MCF 10A (cell line): ENCODE results near the gene HAS3. TPM values are rescaled to one million over a fixed set of nuclear protein-coding genes. Genes with fewer than 3 reads are reported as not detected.

Source experiments
- BruUV-seq: library from RNA; stranded (reverse); fragments of 400-500 nt; replicated peaks from 2 replicates; lab custom pipeline; 2021; lab: Mats Ljungman, UMichigan
- CTCF ChIA-PET: fragments of 300-600 bp; sonication (Branson Sonifier 250); formaldehyde crosslinking; extraction: SDS; loops from one replicate; lab custom pipeline; 2021; ENCODE audit warnings: antibody characterized with exemption, inconsistent platforms; lab: Yijun Ruan, JAX
- POLR2A ChIA-PET: fragments of 300-600, 350-650 bp; sonication (Branson Sonifier 250); formaldehyde crosslinking; extraction: SDS; loops from one replicate; lab custom pipeline; 2020; ENCODE audit warnings: antibody characterized with exemption, inconsistent platforms; lab: Yijun Ruan, JAX
- DNase-seq: peaks from one replicate; pipeline ENCODE4 v3.0.0-alpha.2; 2018; ENCODE audit not compliant: unreplicated experiment
- H3K27ac Mint-ChIP-seq: one replicate; pipeline ENCODE4 v1.8.0; 2022; ENCODE audit warnings: mild to moderate bottlenecking, low read depth, mixed read lengths; ENCODE audit not compliant: unreplicated experiment
- H3K27me3 Mint-ChIP-seq: one replicate; pipeline ENCODE4 v1.8.0; 2022; ENCODE audit warnings: mixed read lengths; ENCODE audit not compliant: insufficient read depth, unreplicated experiment
- H3K36me3 Mint-ChIP-seq: one replicate; pipeline ENCODE4 v1.8.0; 2022; ENCODE audit warnings: mild to moderate bottlenecking, moderate library complexity, mixed read lengths; ENCODE audit not compliant: insufficient read depth, unreplicated experiment
- H3K4me1 Mint-ChIP-seq: one replicate; pipeline ENCODE4 v1.8.0; 2022; ENCODE audit warnings: mixed read lengths; ENCODE audit not compliant: insufficient read depth, unreplicated experiment
- H3K4me3 Mint-ChIP-seq: one replicate; pipeline ENCODE4 v1.8.0; 2022; ENCODE audit warnings: mild to moderate bottlenecking, moderate library complexity, mixed read lengths; ENCODE audit not compliant: unreplicated experiment
- H3K9me3 Mint-ChIP-seq: one replicate; pipeline ENCODE4 v1.8.0; 2022; ENCODE audit warnings: mixed read lengths; ENCODE audit not compliant: unreplicated experiment
- CTCF ChIP-seq: fragments of 200-600 bp; IDR thresholded peaks from one replicate; pipeline ENCODE4 v1.8.0; 2022; ENCODE audit warnings: antibody characterized with exemption, mild to moderate bottlenecking; ENCODE audit not compliant: unreplicated experiment
- intact Hi-C: fragments of 100-400 bp; cut with micrococcal nuclease; formaldehyde crosslinking; loops from 2 replicates; pipeline ENCODE4 v1.14.1; 2022
- total RNA-seq: library from RNA; stranded (reverse); gene quantifications from 2 replicates; pipeline ENCODE4 v1.2.3, GENCODE V29; 2022

HAS3 gene
- total RNA-seq, 1 experiment from 2014 or later, result 0.72 TPM

- H3K36me3 Mint-ChIP-seq, result peaks cover 4% of the 10 kb centered on the region
- no peak overlapping the region for H3K27ac Mint-ChIP-seq
- no peaks in the 10 kb centered on the region for H3K9me3 Mint-ChIP-seq
- no peaks in the 10 kb centered on the region for H3K4me1 Mint-ChIP-seq
- no TSS peak for BruUV-seq
- no peaks in the 10 kb centered on the region for H3K27me3 Mint-ChIP-seq
- ChIA-PET POLR2A (interaction anchor here (0.8 to 1.2 kb wide), 4 partner anchors 31 to 179 kb away, joined by 3 to 5 read pairs (median 4); no protein-coding TSS in a partner anchor), CTCF (no interaction called here)
- no peak for DNase-seq
- TF ChIP-seq CTCF, result no peak
- intact Hi-C loops, result no loop called here
- H3K4me3 Mint-ChIP-seq, result no peak overlapping the region
Observed at GRCh38 chr16:69089091-69089910, 16.2 kb upstream of the HAS3 start.

- Mint-ChIP-seq H3K27ac (no peak overlapping the region), H3K36me3 (no peaks in the 10 kb centered on the region), H3K9me3 (no peaks in the 10 kb centered on the region), H3K4me1 (no peaks in the 10 kb centered on the region), H3K27me3 (no peaks in the 10 kb centered on the region), H3K4me3 (no peak overlapping the region)
- CTCF ChIA-PET, result interaction anchor here (1.0 to 1.2 kb wide), 2 partner anchors 192 to 247 kb away, joined by 4 read pairs; no protein-coding TSS in a partner anchor
- POLR2A ChIA-PET, result interaction anchor here (0.6 to 1.3 kb wide), 3 partner anchors 12 to 241 kb away, joined by 3 to 4 read pairs (median 3); partner anchors contain the start of gene HAS3
- no peak for DNase-seq
- intact Hi-C loops, result no loop called here
- TF ChIP-seq CTCF, result no peak
- no TSS peak for BruUV-seq
Observed at GRCh38 chr16:69093974-69094373, 11.5 kb upstream of the HAS3 start.

GRCh38 chr16:69094501-69094900 lies 11.0 kb upstream of the HAS3 start:
- intact Hi-C loops, result no loop called here
- no peak for DNase-seq
- no peak for TF ChIP-seq CTCF
- Mint-ChIP-seq H3K9me3 (no peaks in the 10 kb centered on the region), H3K4me1 (no peaks in the 10 kb centered on the region), H3K4me3 (no peak overlapping the region), H3K36me3 (no peaks in the 10 kb centered on the region), H3K27ac (peak overlapping the region; percentile 50), H3K27me3 (no peaks in the 10 kb centered on the region)
- CTCF ChIA-PET, result interaction anchor here (0.6 to 1.2 kb wide), 3 partner anchors 29 to 247 kb away, joined by 4 read pairs; no protein-coding TSS in a partner anchor
- POLR2A ChIA-PET, result interaction anchor here (1.3 kb wide), 1 partner anchor 11 kb away, joined by 4 read pairs; the partner anchor contains the start of gene HAS3
- BruUV-seq, result no TSS peak

- CTCF ChIA-PET, result interaction anchor here (0.6 to 0.8 kb wide), 3 partner anchors 10 to 193 kb away, joined by 3 to 5 read pairs (median 4); partner anchors contain the start of gene HAS3
- DNase-seq, result no peak
- TF ChIP-seq CTCF, result no peak
- POLR2A ChIA-PET, result no interaction called here
- no peaks in the 10 kb centered on the region for H3K27me3 Mint-ChIP-seq
- H3K4me1 Mint-ChIP-seq, result no peaks in the 10 kb centered on the region
- intact Hi-C loops, result no loop called here
- no peaks in the 10 kb centered on the region for H3K9me3 Mint-ChIP-seq
- no peak overlapping the region for H3K4me3 Mint-ChIP-seq
- no peaks in the 10 kb centered on the region for H3K36me3 Mint-ChIP-seq
- no TSS peak for BruUV-seq
- H3K27ac Mint-ChIP-seq, result peak overlapping the region; percentile 50
Observed at GRCh38 chr16:69095193-69095592, 10.3 kb upstream of the HAS3 start.
